Activated T-cell treated with anti-CD3 and anti-CD28 coated beads, Interleukin-2, amount 50 U/mL, for 24 hours (primary cell): ENCODE results near the gene DCAF7.

ENCODE experiments used
- DNase-seq: peaks from one replicate; pipeline ENCODE4 v3.0.0-alpha.2; 2020
- H3K27ac Mint-ChIP-seq: 2 replicates; pipeline ENCODE4 v1.8.0; 2020; ENCODE audit warnings: mild to moderate bottlenecking, mixed read lengths
- H3K27me3 Mint-ChIP-seq: 2 replicates; pipeline ENCODE4 v1.8.0; 2020; ENCODE audit warnings: mixed read lengths
- H3K36me3 Mint-ChIP-seq: 2 replicates; pipeline ENCODE4 v1.8.0; 2020; ENCODE audit warnings: low read depth, mixed read lengths
- H3K4me1 Mint-ChIP-seq: 2 replicates; pipeline ENCODE4 v1.8.0; 2020; ENCODE audit warnings: low read depth, mixed read lengths
- H3K4me3 Mint-ChIP-seq: 2 replicates; pipeline ENCODE4 v1.8.0; 2020; ENCODE audit warnings: mild to moderate bottlenecking, moderate library complexity, mixed read lengths
- H3K9me3 Mint-ChIP-seq: 2 replicates; pipeline ENCODE4 v1.8.0; 2020; ENCODE audit warnings: mixed read lengths

The DCAF7 gene

DNA sequence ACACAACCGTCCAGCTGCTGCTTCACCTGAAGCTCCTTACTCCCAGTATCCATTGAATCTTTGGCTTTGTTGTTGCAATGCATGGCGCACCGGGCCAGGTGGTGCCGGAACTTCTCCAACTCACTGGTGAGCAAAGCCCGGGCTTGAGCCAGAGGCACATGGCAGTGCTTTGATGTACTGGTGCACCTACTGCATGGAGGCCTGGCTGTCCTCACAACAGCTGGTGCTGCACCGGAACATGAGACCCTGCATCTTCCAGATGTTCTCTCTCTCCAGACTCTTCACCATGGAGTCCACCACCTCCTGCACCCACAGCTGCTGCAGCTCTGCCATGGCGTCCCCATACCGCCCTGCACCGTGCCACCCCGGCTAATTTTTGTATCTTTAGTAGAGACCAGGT lies 60.6 kb downstream of the DCAF7 start:
- peak overlapping the region; percentile 41 for H3K4me3 Mint-ChIP-seq
- H3K36me3 Mint-ChIP-seq: peaks cover 52% of the 10 kb centered on the region
- peaks cover 27% of the 10 kb centered on the region for H3K4me1 Mint-ChIP-seq
- H3K9me3 Mint-ChIP-seq: no peaks in the 10 kb centered on the region
- H3K27ac Mint-ChIP-seq: peak overlapping the region; percentile 95
- DNase-seq: no peak
- no peaks in the 10 kb centered on the region for H3K27me3 Mint-ChIP-seq

DNA sequence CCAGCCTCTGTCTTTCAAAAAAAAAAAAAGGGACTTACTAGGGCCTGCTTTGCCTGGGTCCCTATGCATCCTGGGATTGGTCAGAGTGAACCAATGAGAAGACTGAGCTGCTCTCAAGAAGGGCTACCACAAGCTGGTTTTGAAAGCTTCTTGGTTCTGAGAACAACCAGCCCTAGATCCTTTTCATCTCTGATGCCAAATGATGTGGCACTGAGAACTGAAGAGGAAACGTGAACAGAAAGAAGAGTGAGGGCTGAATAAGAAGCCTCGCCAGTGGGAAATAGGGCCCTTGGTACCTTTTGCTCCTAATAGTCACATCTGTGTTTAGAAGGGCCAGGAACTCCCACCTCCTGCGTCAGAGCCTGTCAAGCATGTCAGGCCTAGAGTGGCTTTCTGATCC lies 61.1 kb downstream of the DCAF7 start:
- peak overlapping the region; percentile 41 for H3K4me3 Mint-ChIP-seq
- no peaks in the 10 kb centered on the region for H3K27me3 Mint-ChIP-seq
- peaks cover 27% of the 10 kb centered on the region for H3K4me1 Mint-ChIP-seq
- H3K27ac Mint-ChIP-seq: peak overlapping the region; percentile 95
- H3K36me3 Mint-ChIP-seq: peaks cover 47% of the 10 kb centered on the region
- H3K9me3 Mint-ChIP-seq: no peaks in the 10 kb centered on the region
- DNase-seq: no peak

DNA sequence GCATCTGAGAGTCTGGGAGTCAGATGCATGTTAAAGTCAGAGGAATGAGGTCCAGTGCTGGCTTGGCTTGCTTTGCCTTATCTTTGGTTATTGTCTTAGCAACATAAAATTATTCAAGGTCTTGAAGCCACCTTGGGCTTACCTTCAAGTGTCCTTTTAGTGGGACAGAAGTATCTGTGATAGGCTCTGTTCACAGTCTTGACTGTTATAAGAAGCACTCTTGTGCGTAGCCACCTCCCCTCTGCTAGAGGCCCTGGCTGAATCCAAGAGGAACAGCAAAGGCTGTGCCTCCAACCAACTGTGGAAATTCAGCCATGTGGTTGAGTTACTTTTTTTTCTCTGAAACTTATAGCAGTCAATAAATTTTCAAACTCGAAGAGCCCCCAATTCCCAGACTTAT lies 63.4 kb downstream of the DCAF7 start:
- H3K4me1 Mint-ChIP-seq: peaks cover 27% of the 10 kb centered on the region
- no peaks in the 10 kb centered on the region for H3K27me3 Mint-ChIP-seq
- no peak overlapping the region for H3K4me3 Mint-ChIP-seq
- H3K9me3 Mint-ChIP-seq: no peaks in the 10 kb centered on the region
- no peak overlapping the region for H3K27ac Mint-ChIP-seq
- DNase-seq: no peak
- H3K36me3 Mint-ChIP-seq: peaks cover 24% of the 10 kb centered on the region

DNA sequence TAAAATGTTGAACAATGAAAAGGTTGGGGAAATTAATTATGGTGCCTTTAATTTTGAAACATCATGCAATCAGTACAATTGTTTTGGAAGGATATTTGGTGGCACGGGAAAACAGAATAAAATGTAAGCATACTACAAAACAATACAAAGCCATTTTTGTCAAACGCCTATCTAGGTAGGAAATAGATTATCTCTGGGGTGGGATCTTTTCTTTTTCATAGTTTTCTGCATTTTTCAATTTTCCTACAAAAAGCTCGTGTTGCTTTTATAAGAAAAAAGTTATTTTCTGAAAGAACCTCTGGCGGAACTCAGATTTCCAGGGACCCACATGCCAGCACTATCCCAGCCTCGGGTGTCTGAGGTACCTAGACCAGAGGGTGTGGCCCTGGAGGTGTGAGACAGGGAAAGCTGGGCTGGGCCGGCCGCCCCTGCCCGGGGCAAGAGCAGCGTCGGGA lies 71.0 kb downstream of the DCAF7 start:
- Mint-ChIP-seq H3K36me3 (peaks cover 7% of the 10 kb centered on the region), H3K9me3 (no peaks in the 10 kb centered on the region), H3K4me1 (peaks cover 37% of the 10 kb centered on the region), H3K4me3 (peak overlapping the region; percentile 86), H3K27me3 (no peaks in the 10 kb centered on the region), H3K27ac (peak overlapping the region; percentile 94)
- no peak for DNase-seq

DNA sequence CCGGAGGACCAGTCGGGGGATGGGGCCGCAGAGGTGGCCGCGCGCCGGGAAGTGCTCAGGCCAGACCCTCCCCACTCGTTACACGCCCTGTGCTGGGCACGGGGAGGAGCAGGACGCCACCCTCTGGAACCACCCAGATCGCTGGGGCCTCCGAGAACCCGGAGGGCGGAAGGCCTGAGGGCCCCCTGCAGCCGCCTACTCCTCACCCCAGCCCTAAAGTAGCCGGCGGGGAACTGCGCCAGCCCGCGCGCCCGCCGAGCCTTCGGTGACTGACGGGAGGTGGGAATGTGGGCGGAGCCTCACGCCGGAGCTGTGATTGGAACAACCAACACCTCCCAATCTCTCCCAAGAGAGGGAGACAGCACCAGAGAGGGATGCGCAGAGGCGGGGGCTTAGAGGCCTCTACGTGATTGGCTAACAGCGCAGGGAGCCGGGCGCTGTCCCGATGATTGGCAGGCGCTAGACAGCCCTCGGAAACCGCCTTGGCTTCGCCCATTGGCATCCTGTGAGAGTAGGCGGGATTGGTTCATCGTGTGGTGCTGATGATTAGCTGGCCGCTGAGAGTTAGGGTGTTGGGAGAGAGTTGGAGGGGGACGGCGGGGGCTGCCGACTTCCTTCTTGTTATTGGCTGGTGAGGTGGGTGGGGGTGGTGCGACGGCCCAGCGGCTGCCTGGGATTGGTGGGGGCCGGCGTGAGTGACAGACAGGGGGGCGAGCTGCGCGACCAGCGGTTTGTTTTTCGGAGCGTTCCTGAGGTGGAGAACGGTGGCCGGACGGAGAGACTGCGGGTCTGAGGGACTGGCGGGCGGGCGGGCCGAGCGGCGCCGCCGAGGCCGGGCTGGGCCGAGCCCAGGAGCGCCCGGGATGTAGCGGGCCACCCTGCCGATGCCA lies 71.7 kb downstream of the DCAF7 start, which contains the start of gene MAP3K3:
Gene MAP3K3, plus strand, starts transcription at position 734 of the 890 bp plus-strand sequence. CDS start 343 bp downstream, outside the sequence.
- Mint-ChIP-seq H3K36me3 (peaks cover 7% of the 10 kb centered on the region), H3K9me3 (no peaks in the 10 kb centered on the region), H3K27me3 (no peaks in the 10 kb centered on the region), H3K4me3 (peak within 1 kb of the TSS; percentile 99), H3K27ac (peak within 1 kb of the TSS; percentile 94), H3K4me1 (peaks cover 43% of the 10 kb centered on the region)
- DNase-seq: peak; percentile 94

DNA sequence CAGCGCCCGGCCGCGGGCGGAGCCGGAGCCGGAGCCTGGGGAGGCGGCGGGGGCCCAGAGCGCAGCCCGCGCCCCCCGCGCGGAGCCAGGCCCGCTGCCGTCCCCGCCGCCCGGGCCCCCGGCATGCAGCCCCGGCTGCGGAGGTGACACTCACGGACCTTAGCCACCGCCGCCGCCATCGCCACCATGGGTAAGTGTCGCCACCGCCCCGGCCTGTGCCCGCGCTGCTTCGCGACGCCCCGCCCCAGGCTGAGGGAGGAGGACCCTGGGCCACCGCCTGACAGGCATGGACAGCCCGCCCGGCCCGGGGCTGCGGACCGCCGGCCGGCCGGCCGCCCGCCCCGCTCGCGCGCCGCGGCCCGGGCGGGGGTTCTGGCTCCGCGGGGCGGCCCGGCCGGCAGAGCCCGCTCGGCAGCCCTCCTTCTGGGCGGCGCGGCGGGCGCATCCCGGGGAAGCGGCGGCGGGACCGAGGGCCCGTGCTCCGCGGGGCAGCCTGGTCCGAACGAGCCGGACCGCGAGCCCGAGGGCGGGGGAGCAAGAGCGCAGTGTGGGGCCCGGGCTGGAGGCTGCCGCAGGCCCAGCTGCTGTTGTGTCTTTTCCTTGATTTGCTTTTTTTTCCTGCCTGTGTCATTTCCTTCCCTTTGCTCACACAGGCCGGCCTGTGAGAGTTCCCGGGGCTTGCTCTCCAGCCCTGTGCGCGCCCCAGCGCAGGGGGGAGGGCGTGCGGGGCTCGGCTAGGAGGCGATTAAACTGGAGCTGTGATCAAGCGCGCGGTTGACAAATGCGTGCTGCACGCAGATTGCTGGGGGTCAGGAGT lies 72.5 kb downstream of the DCAF7 start:
- Mint-ChIP-seq H3K27me3 (no peaks in the 10 kb centered on the region), H3K4me1 (peaks cover 46% of the 10 kb centered on the region)

DNA sequence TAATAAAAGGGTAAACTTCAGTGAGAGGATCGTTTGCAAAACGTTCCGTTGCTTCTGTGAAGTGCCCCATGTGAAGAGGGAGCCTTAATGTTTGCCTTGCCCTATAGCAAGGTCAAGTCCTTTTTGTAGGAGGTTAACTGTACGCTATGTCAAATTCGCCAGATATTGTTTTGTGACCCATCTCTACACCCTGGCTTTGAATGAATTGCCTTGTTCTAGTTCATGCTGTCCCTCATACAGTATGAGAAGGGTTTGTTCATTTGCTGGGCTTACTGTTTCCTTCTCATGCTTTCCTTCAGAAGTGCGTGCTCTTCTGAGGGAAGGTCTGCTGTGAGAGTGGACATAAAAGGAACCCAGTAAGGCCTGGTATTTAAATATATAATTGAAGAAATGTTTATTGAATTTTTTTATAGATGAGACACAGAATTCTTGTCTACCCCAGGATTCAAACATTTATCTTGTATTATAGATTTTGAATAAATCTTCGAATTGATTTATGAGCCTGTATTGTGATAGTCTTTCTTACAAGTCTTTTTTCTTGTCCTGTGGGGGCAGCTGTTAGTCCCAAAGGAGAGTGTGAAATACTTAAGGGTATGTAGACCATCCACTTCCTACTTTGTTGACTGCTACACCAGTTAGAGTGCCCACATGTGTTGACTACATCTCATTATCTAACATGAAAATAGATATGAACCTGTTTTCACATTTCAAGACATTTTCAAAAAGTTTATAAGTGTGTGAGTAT lies 73.7 kb downstream of the DCAF7 start:
- H3K27ac Mint-ChIP-seq: peak overlapping the region; percentile 94
- H3K36me3 Mint-ChIP-seq: peaks cover 12% of the 10 kb centered on the region
- H3K9me3 Mint-ChIP-seq: no peaks in the 10 kb centered on the region
- H3K4me3 Mint-ChIP-seq: peak overlapping the region; percentile 99
- peaks cover 46% of the 10 kb centered on the region for H3K4me1 Mint-ChIP-seq
- no peak for DNase-seq
- H3K27me3 Mint-ChIP-seq: no peaks in the 10 kb centered on the region

More for the DNA sequence above, 72.5 kb downstream of the DCAF7 start:
- H3K27ac Mint-ChIP-seq: peak overlapping the region; percentile 94
- no peaks in the 10 kb centered on the region for H3K9me3 Mint-ChIP-seq
- H3K36me3 Mint-ChIP-seq: peaks cover 7% of the 10 kb centered on the region
- H3K4me3 Mint-ChIP-seq: peak overlapping the region; percentile 99
- peak; percentile 79 for DNase-seq

DNA sequence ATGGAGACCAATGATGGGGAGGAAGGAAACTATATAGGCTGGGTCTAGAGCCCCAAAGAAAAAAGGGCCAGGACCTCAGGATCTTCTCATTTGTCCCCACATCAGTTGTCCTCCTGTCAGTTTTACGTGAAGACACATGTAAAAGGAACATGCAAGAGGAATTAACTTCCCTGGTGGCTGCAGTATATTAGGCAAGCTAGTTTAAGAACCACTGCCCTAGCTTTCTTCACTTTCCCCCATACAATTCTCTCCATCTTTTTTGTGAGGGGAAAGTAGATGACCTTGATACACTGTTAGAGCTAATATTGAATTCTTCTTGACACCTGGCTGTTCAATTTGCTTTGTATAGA lies 74.2 kb downstream of the DCAF7 start:
- Mint-ChIP-seq H3K27me3 (no peaks in the 10 kb centered on the region), H3K4me3 (peak overlapping the region; percentile 99), H3K36me3 (peaks cover 12% of the 10 kb centered on the region), H3K27ac (no peak overlapping the region), H3K4me1 (peaks cover 49% of the 10 kb centered on the region), H3K9me3 (no peaks in the 10 kb centered on the region)
- no peak for DNase-seq

DNA sequence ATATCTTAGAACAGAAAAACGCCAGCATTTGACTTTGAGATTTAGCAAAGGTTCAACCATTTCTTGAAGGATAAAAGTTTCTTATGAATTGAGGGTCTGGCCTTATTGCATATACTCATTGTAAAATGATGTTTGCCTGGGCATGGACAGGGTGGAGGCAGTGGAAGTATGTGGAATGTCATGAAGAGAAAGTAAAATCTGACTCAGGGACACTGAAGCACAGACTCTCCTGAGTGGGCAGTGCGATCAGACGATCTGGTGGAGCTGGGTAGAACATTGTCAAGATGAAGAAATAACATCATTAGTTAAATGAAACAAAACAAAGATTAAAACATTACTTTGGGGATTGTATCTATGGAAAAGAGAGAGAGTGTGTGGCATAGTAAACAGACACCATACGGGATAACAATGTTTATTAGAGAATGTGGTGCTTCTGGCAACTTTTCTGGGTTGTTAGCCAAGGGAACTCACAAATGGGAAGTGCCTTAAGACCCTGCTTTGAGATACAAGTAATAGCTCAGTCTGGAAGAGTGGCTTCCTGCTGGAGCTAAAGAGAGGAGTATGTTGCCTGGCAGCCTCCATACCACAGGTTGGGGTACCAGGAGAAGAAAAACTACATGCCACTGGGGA lies 76.4 kb downstream of the DCAF7 start:
- no peaks in the 10 kb centered on the region for H3K9me3 Mint-ChIP-seq
- peaks cover 55% of the 10 kb centered on the region for H3K4me1 Mint-ChIP-seq
- H3K27me3 Mint-ChIP-seq: no peaks in the 10 kb centered on the region
- peaks cover 16% of the 10 kb centered on the region for H3K36me3 Mint-ChIP-seq
- no peak for DNase-seq
- H3K27ac Mint-ChIP-seq: peak overlapping the region; percentile 9
- H3K4me3 Mint-ChIP-seq: no peak overlapping the region

DNA sequence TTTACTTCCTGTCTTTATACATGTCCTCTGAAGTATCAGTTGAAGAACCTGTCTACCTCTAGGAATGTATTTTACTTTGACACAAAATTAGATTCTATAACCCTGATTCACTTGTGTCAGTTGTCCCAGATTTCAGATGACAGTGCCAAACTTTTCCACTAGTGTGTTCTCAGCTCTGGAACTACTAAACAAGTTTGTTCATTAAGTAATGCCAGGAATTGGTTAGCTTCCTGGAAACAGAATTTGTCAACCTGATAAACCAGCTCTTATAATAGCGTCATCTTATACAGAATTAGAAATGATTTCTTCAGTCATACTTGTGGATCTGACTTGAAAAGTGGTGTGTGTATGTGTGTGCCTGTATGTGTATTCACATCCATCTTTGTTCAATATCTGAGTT lies 79.3 kb downstream of the DCAF7 start:
- DNase-seq: no peak
- no peaks in the 10 kb centered on the region for H3K27me3 Mint-ChIP-seq
- no peaks in the 10 kb centered on the region for H3K9me3 Mint-ChIP-seq
- H3K4me1 Mint-ChIP-seq: peaks cover 50% of the 10 kb centered on the region
- H3K36me3 Mint-ChIP-seq: peaks cover 31% of the 10 kb centered on the region
- H3K27ac Mint-ChIP-seq: no peak overlapping the region
- no peak overlapping the region for H3K4me3 Mint-ChIP-seq

DNA sequence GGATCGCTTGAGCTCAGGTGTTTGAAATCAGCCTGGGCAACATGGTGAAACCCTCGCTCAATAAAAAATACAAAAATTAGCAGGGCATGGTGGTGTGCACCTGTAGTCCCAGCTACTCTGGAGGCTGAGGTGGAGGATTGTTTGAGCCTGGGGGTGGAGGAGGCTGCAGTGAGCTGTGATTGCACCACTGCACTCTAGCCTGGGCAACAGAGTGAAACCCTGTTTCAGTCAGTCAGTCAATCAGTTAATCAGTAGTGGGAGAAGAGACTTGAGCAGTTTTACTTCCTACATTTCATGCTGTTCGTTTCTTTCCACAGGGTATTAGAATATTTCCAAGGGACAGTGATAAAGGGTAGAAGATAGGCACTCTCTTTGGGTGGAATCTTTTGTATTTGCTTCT lies 80.8 kb downstream of the DCAF7 start:
- Mint-ChIP-seq H3K9me3 (no peaks in the 10 kb centered on the region), H3K27me3 (no peaks in the 10 kb centered on the region), H3K27ac (no peak overlapping the region), H3K36me3 (peaks cover 38% of the 10 kb centered on the region), H3K4me3 (no peak overlapping the region), H3K4me1 (peaks cover 35% of the 10 kb centered on the region)
- no peak for DNase-seq

DNA sequence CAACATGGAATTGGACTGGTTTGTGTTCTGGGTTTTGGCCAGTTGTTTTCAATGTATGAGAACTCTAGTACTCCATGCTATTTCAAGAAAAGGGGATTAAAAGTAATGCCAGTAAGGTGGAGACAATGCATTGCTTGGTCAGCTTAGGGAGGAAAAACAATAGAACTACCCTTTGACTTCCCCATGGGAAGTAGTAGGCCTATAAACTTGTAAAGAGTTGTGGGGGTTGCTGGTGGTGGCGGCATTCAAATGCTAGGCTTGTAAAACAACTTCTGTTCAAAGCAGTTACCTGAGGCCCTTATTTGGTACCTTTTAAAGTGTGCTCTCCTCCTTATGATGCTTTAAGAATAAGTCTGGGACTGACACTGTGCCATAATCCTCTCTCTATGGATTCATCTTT lies 81.3 kb downstream of the DCAF7 start:
- no peaks in the 10 kb centered on the region for H3K9me3 Mint-ChIP-seq
- no peak overlapping the region for H3K4me3 Mint-ChIP-seq
- H3K27ac Mint-ChIP-seq: no peak overlapping the region
- H3K4me1 Mint-ChIP-seq: peaks cover 33% of the 10 kb centered on the region
- no peaks in the 10 kb centered on the region for H3K27me3 Mint-ChIP-seq
- DNase-seq: no peak
- peaks cover 44% of the 10 kb centered on the region for H3K36me3 Mint-ChIP-seq

DNA sequence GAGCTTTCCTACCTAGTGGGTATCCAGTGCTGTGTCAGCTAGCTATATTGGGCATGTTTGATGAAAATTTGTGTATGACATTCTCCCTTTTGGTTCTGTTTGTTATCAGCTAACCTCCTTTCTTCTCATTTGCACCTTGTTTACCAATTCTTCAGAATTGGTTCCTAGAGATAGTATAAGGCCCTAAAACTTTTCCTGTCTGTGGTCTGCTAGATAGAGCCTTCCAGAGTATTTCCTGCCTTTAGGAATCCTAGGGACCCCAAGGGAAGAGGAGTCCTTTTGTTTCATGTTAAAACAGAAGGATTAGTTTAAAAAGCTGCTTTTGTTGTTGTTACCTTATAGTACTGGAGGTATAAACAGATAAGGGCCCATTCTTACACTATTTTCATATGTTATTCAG lies 83.5 kb downstream of the DCAF7 start:
- H3K4me1 Mint-ChIP-seq: peaks cover 30% of the 10 kb centered on the region
- H3K27ac Mint-ChIP-seq: peak overlapping the region; percentile 62
- H3K4me3 Mint-ChIP-seq: no peak overlapping the region
- no peaks in the 10 kb centered on the region for H3K27me3 Mint-ChIP-seq
- no peaks in the 10 kb centered on the region for H3K9me3 Mint-ChIP-seq
- H3K36me3 Mint-ChIP-seq: peaks cover 58% of the 10 kb centered on the region
- no peak for DNase-seq

DNA sequence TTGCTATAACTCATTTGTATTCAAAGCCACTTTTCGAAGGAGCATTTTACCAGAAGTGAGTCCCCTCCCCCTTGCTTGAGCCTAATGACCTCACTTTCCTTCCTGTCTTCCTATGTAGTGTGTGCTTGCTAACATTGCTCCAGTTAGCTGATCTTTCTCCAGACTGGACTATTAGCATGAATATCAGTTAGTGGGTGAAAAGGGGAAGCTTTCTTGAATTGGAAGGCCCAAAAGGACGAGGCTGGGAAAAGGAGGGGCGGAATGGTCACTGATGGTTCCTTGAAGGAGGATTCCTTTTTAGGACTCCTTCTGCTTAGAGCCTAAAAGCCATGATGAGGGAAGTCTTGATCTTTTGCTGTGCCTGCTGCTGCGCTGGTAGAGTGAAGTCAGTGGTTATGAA lies 83.9 kb downstream of the DCAF7 start:
- Mint-ChIP-seq H3K36me3 (peaks cover 57% of the 10 kb centered on the region), H3K4me1 (peaks cover 34% of the 10 kb centered on the region), H3K9me3 (no peaks in the 10 kb centered on the region), H3K27ac (peak overlapping the region; percentile 62), H3K27me3 (no peaks in the 10 kb centered on the region), H3K4me3 (no peak overlapping the region)
- no peak for DNase-seq
